Activated B cell treated with CpG ODN at 0.5 μM for 24 hours (primary cell): Measurements from ENCODE around the gene NT5DC3. TPM values are rescaled to one million over a fixed set of nuclear protein-coding genes. Genes with fewer than 3 reads are reported as not detected.

Source experiments
- ATAC-seq: fragments of 200-7000 bp; cut with Tn5 transposase; one replicate; pipeline ENCODE4 v1.10.0; 2021; ENCODE audit warnings: low read depth, mild to moderate bottlenecking, moderate library complexity
- CTCF ChIA-PET: fragments of 350-600 bp; sonication (Branson Sonifier 250); formaldehyde crosslinking; loops from one replicate; lab custom pipeline; 2021; ENCODE audit warnings: antibody characterized with exemption; lab: Charles Lee
- POLR2A ChIA-PET: fragments of 350-600 bp; sonication (Branson Sonifier 250); formaldehyde crosslinking; loops from one replicate; lab custom pipeline; 2021; ENCODE audit warnings: antibody characterized with exemption; lab: Charles Lee
- DNase-seq: peaks from one replicate; pipeline ENCODE4 v3.0.0; 2022
- H3K27ac Mint-ChIP-seq: one replicate; pipeline ENCODE4 v1.8.0; 2020; ENCODE audit warnings: mixed read lengths
- H3K27me3 Mint-ChIP-seq: one replicate; pipeline ENCODE4 v1.8.0; 2021; ENCODE audit warnings: mixed read lengths
- H3K36me3 Mint-ChIP-seq: one replicate; pipeline ENCODE4 v1.8.0; 2021; ENCODE audit warnings: low read depth, mixed read lengths
- H3K4me1 Mint-ChIP-seq: one replicate; pipeline ENCODE4 v1.8.0; 2021; ENCODE audit warnings: mixed read lengths
- H3K4me3 Mint-ChIP-seq: one replicate; pipeline ENCODE4 v1.8.0; 2020; ENCODE audit warnings: mild to moderate bottlenecking, mixed read lengths
- H3K9me3 Mint-ChIP-seq: one replicate; pipeline ENCODE4 v1.8.0; 2020; ENCODE audit warnings: mixed read lengths
- CTCF ChIP-seq: fragments of 200-600 bp; IDR thresholded peaks from one replicate; pipeline ENCODE4 v1.8.0; 2022; ENCODE audit warnings: antibody characterized with exemption, mild to moderate bottlenecking
- intact Hi-C: fragments of 100-400 bp; cut with micrococcal nuclease; formaldehyde crosslinking; loops from one replicate; pipeline ENCODE4 v1.15.1; 2024
- total RNA-seq: library from RNA; stranded (reverse); gene quantifications from 2 replicates; pipeline ENCODE4 v1.2.3, GENCODE V29; 2022

NT5DC3 gene
- total RNA-seq, 1 donor from 2014 or later = 11.6 TPM

- POLR2A ChIA-PET = no interaction called here
- TF ChIP-seq CTCF = no peak
- Mint-ChIP-seq H3K36me3 (peaks cover 61% of the 10 kb centered on the region), H3K9me3 (peaks cover 3% of the 10 kb centered on the region), H3K27ac (no peak overlapping the region), H3K4me1 (peaks cover 4% of the 10 kb centered on the region), H3K4me3 (no peak overlapping the region), H3K27me3 (no peaks in the 10 kb centered on the region)
- CTCF ChIA-PET = no interaction called here
- no peak for DNase-seq
- no peak for ATAC-seq
- intact Hi-C loops = no loop called here
These were observed 42.4 kb downstream of the NT5DC3 start for GRCh38 chr12:103798586-103798985.

GRCh38 chr12:103794309-103795213 is 46.5 kb downstream of the NT5DC3 start:
- Mint-ChIP-seq H3K36me3 (peaks cover 71% of the 10 kb centered on the region), H3K9me3 (no peaks in the 10 kb centered on the region), H3K4me1 (no peaks in the 10 kb centered on the region), H3K27me3 (no peaks in the 10 kb centered on the region), H3K4me3 (no peak overlapping the region), H3K27ac (no peak overlapping the region)
- intact Hi-C loops = no loop called here
- ChIA-PET POLR2A (no interaction called here), CTCF (no interaction called here)
- DNase-seq (no peak), ATAC-seq (no peak)
- TF ChIP-seq CTCF = no peak

GRCh38 chr12:103793512-103794045 is 47.5 kb downstream of the NT5DC3 start:
- no peaks in the 10 kb centered on the region for H3K9me3 Mint-ChIP-seq
- ATAC-seq (no peak), DNase-seq (no peak)
- peaks cover 71% of the 10 kb centered on the region for H3K36me3 Mint-ChIP-seq
- TF ChIP-seq CTCF = no peak
- intact Hi-C loops = no loop called here
- no peaks in the 10 kb centered on the region for H3K4me1 Mint-ChIP-seq
- ChIA-PET POLR2A (no interaction called here), CTCF (no interaction called here)
- no peak overlapping the region for H3K4me3 Mint-ChIP-seq
- no peak overlapping the region for H3K27ac Mint-ChIP-seq
- H3K27me3 Mint-ChIP-seq = no peaks in the 10 kb centered on the region

GRCh38 chr12:103793046-103793445 is 48.0 kb downstream of the NT5DC3 start:
- ChIA-PET CTCF (no interaction called here), POLR2A (no interaction called here)
- no peaks in the 10 kb centered on the region for H3K4me1 Mint-ChIP-seq
- H3K36me3 Mint-ChIP-seq = peaks cover 66% of the 10 kb centered on the region
- DNase-seq (no peak), ATAC-seq (no peak)
- TF ChIP-seq CTCF = no peak
- intact Hi-C loops = no loop called here
- no peaks in the 10 kb centered on the region for H3K9me3 Mint-ChIP-seq
- no peaks in the 10 kb centered on the region for H3K27me3 Mint-ChIP-seq
- H3K27ac Mint-ChIP-seq = no peak overlapping the region
- no peak overlapping the region for H3K4me3 Mint-ChIP-seq

- no peak overlapping the region for H3K27ac Mint-ChIP-seq
- TF ChIP-seq CTCF = no peak
- ATAC-seq (no peak), DNase-seq (no peak)
- peaks cover 56% of the 10 kb centered on the region for H3K36me3 Mint-ChIP-seq
- no peaks in the 10 kb centered on the region for H3K27me3 Mint-ChIP-seq
- CTCF ChIA-PET = no interaction called here
- no peaks in the 10 kb centered on the region for H3K9me3 Mint-ChIP-seq
- POLR2A ChIA-PET = no interaction called here
- no peak overlapping the region for H3K4me3 Mint-ChIP-seq
- intact Hi-C loops = no loop called here
- H3K4me1 Mint-ChIP-seq = no peaks in the 10 kb centered on the region
These were observed 49.6 kb downstream of the NT5DC3 start for GRCh38 chr12:103791350-103791920.
